ENCODE data around the gene DENND1A.

GRCh38 chr9:123400926-123401503 lies 528.9 kb downstream of the DENND1A start:
- TF ChIP-seq CTCF (IDR thresholded peaks at IDR 0.05) = no peak
- TF ChIP-seq POLR2AphosphoS5 (IDR thresholded peaks at IDR 0.05) = no peak
- TF ChIP-seq POLR2A (IDR thresholded peaks at IDR 0.05) = no peak
- no peak for TF ChIP-seq EP300 (IDR thresholded peaks at IDR 0.05)
